Fibroblast of lung (primary cell): ENCODE results near the gene PHTF1. TPM values are rescaled to one million over a fixed set of nuclear protein-coding genes. Genes with fewer than 3 reads are reported as not detected.

ENCODE experiments used
- DNase-seq, 2 donors: peaks; one replicate each; pipeline versions ENCODE4 v3.0.0 to v3.0.0-alpha.2; 2010; ENCODE audit warnings: low read depth in 2 of 2
- H2AFZ ChIP-seq: 2 replicates; pipeline ENCODE4 v1.5.1; 2012; ENCODE audit warnings: low read length, control low read depth, inconsistent platforms
- H3K27ac ChIP-seq: 2 replicates; pipeline ENCODE4 v1.5.1; 2011; ENCODE audit warnings: low read length, control low read depth; ENCODE audit not compliant: insufficient read depth
- H3K27me3 ChIP-seq: 2 replicates; pipeline ENCODE4 v1.5.1; 2011; ENCODE audit warnings: mild to moderate bottlenecking, low read length; ENCODE audit not compliant: control insufficient read depth, insufficient read depth
- H3K36me3 ChIP-seq: 2 replicates; pipeline ENCODE4 v1.5.1; 2011; ENCODE audit warnings: low read length; ENCODE audit not compliant: control insufficient read depth, insufficient read depth
- H3K4me1 ChIP-seq: 2 replicates; pipeline ENCODE4 v1.5.1; 2011; ENCODE audit warnings: low read length; ENCODE audit not compliant: control insufficient read depth, insufficient read depth; ENCODE audit errors: extremely low read depth
- H3K4me2 ChIP-seq: 2 replicates; pipeline ENCODE4 v1.5.1; 2011; ENCODE audit warnings: low read length, control low read depth; ENCODE audit not compliant: insufficient read depth; ENCODE audit errors: extremely low read depth
- H3K4me3 ChIP-seq, 4 experiments: fragments of 200-600 bp in 1 of 4; sonication (generic) in 1 of 4; replicated peaks in 1 of 4; 2 replicates each; pipeline ENCODE4 v1.5.1; 2011 to 2016; ENCODE audit warnings: low read length in 4 of 4, low read depth in 3 of 4, mild to moderate bottlenecking in 3 of 4, control low read depth in 2 of 4, inconsistent platforms in 1 of 4, mixed read lengths in 1 of 4; ENCODE audit not compliant: insufficient read depth in 1 of 4; ENCODE audit errors: control extremely low read depth in 1 of 4
- H3K79me2 ChIP-seq: 2 replicates; pipeline ENCODE4 v1.5.1; 2012; ENCODE audit warnings: mild to moderate bottlenecking, low read length, inconsistent platforms; ENCODE audit not compliant: control insufficient read depth, insufficient read depth
- H3K9ac ChIP-seq: 2 replicates; pipeline ENCODE4 v1.5.1; 2011; ENCODE audit warnings: mild to moderate bottlenecking, low read length, control low read depth; ENCODE audit not compliant: insufficient read depth
- H3K9me3 ChIP-seq: 2 replicates; pipeline ENCODE4 v1.5.1; 2012; ENCODE audit warnings: low read depth, low read length; ENCODE audit not compliant: control insufficient read depth, insufficient read depth
- H4K20me1 ChIP-seq: 2 replicates; pipeline ENCODE4 v1.5.1; 2011; ENCODE audit warnings: low read length; ENCODE audit not compliant: control insufficient read depth, insufficient read depth; ENCODE audit errors: extremely low read depth
- EZH2 ChIP-seq: IDR thresholded peaks from 2 replicates; pipeline ENCODE4 v1.5.1; 2012; ENCODE audit warnings: low read length, control low read depth, mild to moderate bottlenecking; ENCODE audit errors: missing control alignments
- polyA minus RNA-seq: library from RNA; depleted of rRNA, polyadenylated mRNA; stranded (reverse); fragments of >200 nt; gene quantifications from 2 replicates; pipeline ENCODE4 v1.2.3, GENCODE V29; 2011; ENCODE audit warnings: low replicate concordance
- polyA plus RNA-seq, 2 donors: library from polyadenylated mRNA; depleted of rRNA in 1 of 2; stranded (reverse) in 1 of 2; unstranded in 1 of 2; fragments of >200 nt; gene quantifications; 2 replicates each; pipeline ENCODE4 v1.2.1, GENCODE V29; 2011 to 2012; ENCODE audit warnings: missing spikeins in 1 of 2
- total RNA-seq: library from RNA; depleted of rRNA; stranded (reverse); fragments of >200 nt; gene quantifications from 2 replicates; pipeline ENCODE4 v1.2.1, GENCODE V29; 2014
- TF ChIP-seq, protein P1 (sequence below), 2 donors: IDR thresholded peaks in 1 of 2; conservative IDR thresholded peaks in 1 of 2; 1 replicate in 1 of 2; 2 replicates in 1 of 2; pipeline ENCODE4 v1.5.1; 2011 to 2012; ENCODE audit warnings: low read length in 2 of 2, control low read depth in 1 of 2, inconsistent platforms in 1 of 2, low read depth in 1 of 2, mild to moderate bottlenecking in 1 of 2

Gene PHTF1
- total RNA-seq (33.4 and 36.3 TPM in 2 replicates), polyA plus RNA-seq (15.4 and 16.9 TPM in 2 replicates), polyA minus RNA-seq (4.7 and 7.0 TPM in 2 replicates)
- 18.1 and 20.1 TPM in 2 replicates for polyA plus RNA-seq (2012)

DNA sequence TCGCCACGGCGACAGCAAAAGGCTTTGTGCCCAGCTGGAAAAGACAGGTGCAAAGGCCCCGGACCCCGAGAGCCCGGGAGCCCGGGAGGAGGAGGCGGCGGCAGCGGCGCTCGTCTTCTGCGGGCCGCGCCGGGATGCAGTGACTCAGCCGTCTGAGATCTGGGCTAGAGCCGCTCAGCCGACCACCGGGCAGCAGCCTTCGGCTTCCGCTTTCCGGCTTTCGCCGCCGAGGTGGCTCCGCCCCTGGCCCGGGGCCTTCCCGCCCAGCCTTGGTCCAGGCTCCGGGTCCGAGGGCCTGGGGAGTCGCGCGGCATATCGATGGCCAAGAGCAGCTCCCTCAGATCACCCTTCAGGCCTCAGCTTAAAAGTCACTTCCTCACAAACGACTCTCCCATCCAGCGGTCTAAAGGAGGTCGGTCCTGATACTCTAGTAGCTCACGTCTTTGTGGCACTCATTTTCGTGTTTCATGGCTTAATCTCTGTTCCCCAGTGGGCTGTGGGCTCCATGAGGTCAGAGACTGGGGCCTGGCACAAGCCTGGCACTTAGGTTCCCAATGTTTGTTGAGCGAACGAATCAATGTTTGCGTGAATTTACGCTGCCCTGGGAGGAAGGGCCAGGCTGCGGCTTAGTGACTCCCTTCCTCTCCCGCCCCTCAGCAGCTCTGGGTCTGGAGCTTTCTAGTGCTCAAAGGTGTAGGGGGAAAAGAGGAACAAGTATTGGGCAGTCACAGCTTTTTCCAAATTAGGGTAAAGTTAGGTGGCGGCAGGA lies at the start of gene PHTF1:
Gene PHTF1, minus strand, starts transcription at position 154 of the 769 bp plus-strand sequence. CDS start 783 bp downstream, outside the sequence.
- H3K27me3 ChIP-seq: no peaks in the 10 kb centered on the region
- TF ChIP-seq, protein P1, sequence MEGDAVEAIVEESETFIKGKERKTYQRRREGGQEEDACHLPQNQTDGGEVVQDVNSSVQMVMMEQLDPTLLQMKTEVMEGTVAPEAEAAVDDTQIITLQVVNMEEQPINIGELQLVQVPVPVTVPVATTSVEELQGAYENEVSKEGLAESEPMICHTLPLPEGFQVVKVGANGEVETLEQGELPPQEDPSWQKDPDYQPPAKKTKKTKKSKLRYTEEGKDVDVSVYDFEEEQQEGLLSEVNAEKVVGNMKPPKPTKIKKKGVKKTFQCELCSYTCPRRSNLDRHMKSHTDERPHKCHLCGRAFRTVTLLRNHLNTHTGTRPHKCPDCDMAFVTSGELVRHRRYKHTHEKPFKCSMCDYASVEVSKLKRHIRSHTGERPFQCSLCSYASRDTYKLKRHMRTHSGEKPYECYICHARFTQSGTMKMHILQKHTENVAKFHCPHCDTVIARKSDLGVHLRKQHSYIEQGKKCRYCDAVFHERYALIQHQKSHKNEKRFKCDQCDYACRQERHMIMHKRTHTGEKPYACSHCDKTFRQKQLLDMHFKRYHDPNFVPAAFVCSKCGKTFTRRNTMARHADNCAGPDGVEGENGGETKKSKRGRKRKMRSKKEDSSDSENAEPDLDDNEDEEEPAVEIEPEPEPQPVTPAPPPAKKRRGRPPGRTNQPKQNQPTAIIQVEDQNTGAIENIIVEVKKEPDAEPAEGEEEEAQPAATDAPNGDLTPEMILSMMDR (conservative IDR thresholded peaks at IDR 0.05 in 1 of 2, IDR thresholded peaks at IDR 0.05 in 1 of 2; ENCODE audit: low read depth in 1 of 2, low read length in 2 of 2): no peak
- TF ChIP-seq EZH2: no peak
- H3K4me1 ChIP-seq: peaks cover 4% of the 10 kb centered on the region
- peak within 1 kb of the TSS; percentile 99 for H3K27ac ChIP-seq
- H3K4me3 ChIP-seq: peak within 1 kb of the TSS; percentile 64 to 95 (median 67)
- DNase-seq: peak; percentile 76 to 80
- H3K9me3 ChIP-seq: no peaks in the 10 kb centered on the region
- peak within 1 kb of the TSS; percentile 88 for H3K9ac ChIP-seq
- peaks cover 9% of the 10 kb centered on the region for H3K79me2 ChIP-seq
- H3K4me2 ChIP-seq: peak within 1 kb of the TSS; percentile 98
- H3K36me3 ChIP-seq: no peaks in the 10 kb centered on the region
- peak within 1 kb of the TSS; percentile 99 for H2AFZ ChIP-seq
- no peaks in the 10 kb centered on the region for H4K20me1 ChIP-seq

DNA sequence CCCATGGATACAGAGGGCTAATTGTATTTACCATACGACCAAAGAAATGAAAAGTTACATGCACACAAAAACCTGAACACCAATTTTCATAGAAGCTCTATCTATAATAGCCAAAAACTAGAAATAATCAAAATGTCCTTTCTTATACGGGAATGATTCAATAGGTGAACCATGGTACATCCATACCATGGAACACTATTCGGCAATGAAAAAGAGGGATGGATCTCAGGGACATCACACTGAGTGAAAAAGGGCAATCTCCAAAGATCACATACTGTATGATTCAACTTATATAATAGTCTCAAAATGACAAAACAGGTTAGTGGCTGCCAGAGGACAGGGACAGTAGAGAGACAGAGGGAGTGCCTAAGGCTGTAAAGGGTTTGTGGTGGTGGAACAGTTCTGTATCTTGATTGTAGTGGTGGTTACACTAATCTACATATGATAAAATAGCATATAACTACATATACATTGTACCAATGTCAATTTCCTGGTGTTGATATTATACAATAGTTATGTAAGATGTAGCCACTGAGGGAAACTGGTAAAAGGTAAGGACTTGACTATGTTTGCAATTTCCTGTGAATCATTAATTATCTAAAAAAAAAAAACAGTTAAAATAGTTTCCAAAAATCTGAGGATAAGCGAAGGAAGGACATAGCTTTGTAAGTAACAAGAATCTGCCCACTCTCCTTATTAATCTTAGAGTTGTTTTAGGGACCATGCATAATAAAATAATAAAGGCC lies 49.3 kb upstream of the PHTF1 start:
- H3K9me3 ChIP-seq: no peaks in the 10 kb centered on the region
- H3K36me3 ChIP-seq: no peaks in the 10 kb centered on the region
- H4K20me1 ChIP-seq: no peaks in the 10 kb centered on the region
- no peaks in the 10 kb centered on the region for H3K27me3 ChIP-seq
- no peak overlapping the region for H3K27ac ChIP-seq
- peaks cover 74% of the 10 kb centered on the region for H3K79me2 ChIP-seq
- peaks cover 4% of the 10 kb centered on the region for H3K4me1 ChIP-seq
- DNase-seq: peak in 1 of 2 donors; percentile 37
- no peak overlapping the region for H2AFZ ChIP-seq
- peak overlapping the region; percentile 38 for H3K4me2 ChIP-seq
- TF ChIP-seq, protein P1 (conservative IDR thresholded peaks at IDR 0.05 in 1 of 2, IDR thresholded peaks at IDR 0.05 in 1 of 2; ENCODE audit: low read depth in 1 of 2, low read length in 2 of 2): no peak
- TF ChIP-seq EZH2: no peak
- H3K4me3 ChIP-seq: peak overlapping the region in 1 of 4 experiments; percentile 96
- no peak overlapping the region for H3K9ac ChIP-seq

DNA sequence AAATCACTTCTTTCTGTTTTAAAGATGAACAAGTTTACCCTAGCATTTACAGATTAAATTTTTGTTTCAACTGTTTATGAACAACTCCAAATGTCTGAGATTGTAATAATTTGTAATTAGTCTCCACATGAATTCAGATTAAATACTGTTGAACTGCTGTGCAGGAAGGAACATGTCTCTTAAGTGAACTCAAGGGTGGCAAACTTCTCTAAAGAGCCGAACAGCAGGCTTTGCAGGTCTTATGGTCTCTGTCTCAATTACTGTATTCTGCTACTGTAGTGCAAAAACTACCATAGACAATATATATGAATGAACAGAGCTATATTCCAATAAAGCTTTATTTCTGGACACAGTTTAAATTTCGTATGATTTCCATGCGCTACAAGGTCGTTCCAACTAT lies 46.4 kb upstream of the PHTF1 start:
- no peak for TF ChIP-seq EZH2
- TF ChIP-seq, protein P1 (conservative IDR thresholded peaks at IDR 0.05 in 1 of 2, IDR thresholded peaks at IDR 0.05 in 1 of 2; ENCODE audit: low read depth in 1 of 2, low read length in 2 of 2): no peak
- no peak overlapping the region for H2AFZ ChIP-seq
- H3K4me1 ChIP-seq: peaks cover 4% of the 10 kb centered on the region
- no peak overlapping the region for H3K4me2 ChIP-seq
- H3K9ac ChIP-seq: no peak overlapping the region
- no peak for DNase-seq
- H3K9me3 ChIP-seq: no peaks in the 10 kb centered on the region
- no peaks in the 10 kb centered on the region for H4K20me1 ChIP-seq
- no peaks in the 10 kb centered on the region for H3K27me3 ChIP-seq
- no peak overlapping the region for H3K4me3 ChIP-seq
- no peaks in the 10 kb centered on the region for H3K36me3 ChIP-seq
- H3K27ac ChIP-seq: no peak overlapping the region
- H3K79me2 ChIP-seq: peaks cover 79% of the 10 kb centered on the region
